8988T (cell line): ENCODE measurements around the gene ZNFX1.
"Not testable (repeated sequence)": the region's sequence is repeated elsewhere in the genome, so short reads cannot be mapped to it uniquely, and the experiment has no call there.

Experiments
- DNase-seq: peaks from one replicate; pipeline ENCODE4 v3.0.0; 2011

ZNFX1 gene

DNA sequence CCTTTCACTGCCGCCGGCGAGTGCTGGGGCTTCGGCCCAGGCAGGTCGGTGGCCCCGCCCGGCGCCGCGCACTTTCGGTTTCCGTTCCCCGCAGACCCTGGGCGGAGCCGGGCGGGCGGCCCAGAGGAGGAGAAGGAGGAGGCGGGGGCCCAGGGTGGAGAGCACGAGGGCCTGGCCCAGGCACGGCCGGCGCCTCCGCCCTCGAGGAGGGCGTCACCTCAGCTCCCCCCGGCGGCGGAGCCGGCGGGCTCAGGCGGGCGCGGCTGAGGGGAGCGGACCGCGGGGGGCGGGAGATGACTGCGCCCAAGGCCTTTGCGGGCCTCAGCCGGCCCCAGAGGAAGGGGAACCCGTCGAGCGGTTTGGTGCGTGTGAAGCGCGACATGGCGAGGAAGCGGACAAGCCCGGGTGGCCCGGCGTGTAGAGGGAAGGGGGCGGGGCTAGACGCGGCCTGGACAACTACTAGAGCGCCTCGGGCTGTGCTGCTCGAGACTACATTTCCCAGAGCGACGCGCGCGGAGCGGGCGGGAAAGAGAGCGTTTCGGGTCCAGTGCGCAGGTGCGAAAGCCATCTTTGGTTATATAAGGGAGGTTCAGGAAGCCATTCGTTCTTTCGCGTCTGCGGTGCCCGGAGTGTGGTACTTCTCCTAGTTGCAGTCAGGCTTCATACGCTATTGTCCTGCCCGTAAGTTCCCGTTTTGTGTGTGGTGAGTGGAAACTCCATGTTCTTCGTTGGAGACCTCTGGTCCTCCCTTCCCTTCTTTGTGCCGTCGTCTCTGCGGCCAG, at the start of gene ZNFX1:
Gene ZNFX1, minus strand, starts transcription at position 22 of the 782 bp plus-strand sequence. CDS start 2,218 bp downstream, outside the sequence.
- DNase-seq = peak; percentile 85

DNA sequence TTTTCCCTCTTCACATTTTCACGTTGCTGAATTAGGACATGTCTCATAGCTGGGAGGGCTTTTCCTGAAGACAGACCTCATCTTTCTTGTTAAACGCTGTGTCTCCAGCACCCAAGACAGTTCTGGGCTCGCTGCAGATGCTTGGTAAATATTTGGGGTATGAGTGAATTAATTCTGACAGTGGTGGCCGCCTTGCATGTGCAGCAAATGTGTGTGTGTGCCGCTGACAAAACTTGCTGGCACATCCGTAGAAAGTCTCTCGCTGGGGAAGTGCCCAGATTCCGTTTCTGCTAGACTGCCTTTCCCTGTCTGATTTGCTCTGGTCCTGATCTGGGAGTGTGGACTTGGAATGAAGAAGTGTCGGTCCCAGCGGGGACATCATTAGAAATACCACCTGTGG, 48.2 kb upstream of the ZNFX1 start:
- no peak for DNase-seq

DNA sequence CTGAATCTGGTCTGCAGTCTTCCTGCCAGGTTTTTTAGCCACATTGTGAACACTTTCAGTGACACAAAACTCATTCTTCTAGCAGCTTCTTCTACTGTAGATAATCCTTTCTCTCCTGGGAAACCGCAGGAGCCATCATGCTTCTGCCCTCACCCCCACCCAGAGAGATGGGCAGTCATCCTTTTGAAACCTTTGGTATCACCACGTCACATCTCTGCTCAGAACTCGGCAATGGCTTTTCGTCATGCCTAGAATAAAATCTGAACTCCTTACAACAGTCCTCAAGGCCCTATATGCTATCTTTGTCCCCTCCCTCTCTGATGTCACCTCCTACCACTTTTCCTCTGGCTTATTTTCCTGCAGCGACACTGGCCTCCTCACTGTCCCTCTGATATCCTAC, 46.4 kb upstream of the ZNFX1 start:
- DNase-seq = no peak

DNA sequence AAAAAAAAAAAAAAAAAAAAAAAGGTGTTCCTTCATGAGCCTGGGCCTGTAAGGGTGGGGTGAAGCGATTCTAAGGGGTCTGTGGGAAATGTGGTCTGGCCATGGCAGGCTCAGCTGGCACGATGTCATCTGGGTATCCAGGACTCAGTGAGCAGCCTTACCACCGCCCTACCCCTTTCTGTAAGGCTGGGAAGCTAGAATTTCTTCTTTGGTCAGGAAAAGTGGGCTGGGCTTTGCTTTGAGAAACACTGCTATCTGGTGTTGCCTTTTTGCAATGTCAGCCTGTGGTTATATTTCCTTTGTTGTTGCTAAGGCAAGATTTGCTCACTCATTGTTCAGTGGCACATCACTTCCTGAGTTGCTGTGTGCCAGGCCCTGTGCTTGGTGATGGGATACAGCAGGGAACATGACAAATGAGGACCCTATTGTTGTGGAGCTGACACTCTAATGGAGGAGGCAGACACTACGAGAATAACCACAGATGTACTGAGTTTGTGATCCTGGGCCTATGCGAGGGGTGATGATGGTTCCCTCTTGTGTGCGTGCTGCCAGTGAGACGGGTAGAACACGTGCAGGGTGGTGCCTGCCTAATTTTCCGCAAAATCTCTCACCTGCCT, 45.9 kb upstream of the ZNFX1 start:
- DNase-seq = peak; percentile 43

DNA sequence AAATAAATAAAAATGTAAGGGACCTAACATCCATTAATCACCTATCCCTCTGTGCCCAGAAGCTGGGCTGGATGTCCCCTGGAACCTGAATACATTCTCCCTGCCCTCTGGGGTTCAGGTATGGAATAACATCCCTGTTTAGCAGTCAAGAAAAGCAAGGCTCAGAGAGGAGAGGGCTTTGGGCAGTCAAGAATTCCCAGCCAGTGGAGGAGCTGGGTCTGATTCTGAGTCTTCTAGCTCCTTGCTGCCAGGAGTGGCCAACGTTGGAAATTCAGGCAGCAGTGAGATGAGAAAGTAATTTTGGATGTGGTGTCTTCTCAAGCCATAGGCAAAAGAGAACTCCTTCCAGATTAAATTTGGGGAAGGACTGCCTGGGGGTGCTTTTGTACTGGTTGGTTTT, 42.6 kb upstream of the ZNFX1 start:
- DNase-seq = peak; percentile 55

DNA sequence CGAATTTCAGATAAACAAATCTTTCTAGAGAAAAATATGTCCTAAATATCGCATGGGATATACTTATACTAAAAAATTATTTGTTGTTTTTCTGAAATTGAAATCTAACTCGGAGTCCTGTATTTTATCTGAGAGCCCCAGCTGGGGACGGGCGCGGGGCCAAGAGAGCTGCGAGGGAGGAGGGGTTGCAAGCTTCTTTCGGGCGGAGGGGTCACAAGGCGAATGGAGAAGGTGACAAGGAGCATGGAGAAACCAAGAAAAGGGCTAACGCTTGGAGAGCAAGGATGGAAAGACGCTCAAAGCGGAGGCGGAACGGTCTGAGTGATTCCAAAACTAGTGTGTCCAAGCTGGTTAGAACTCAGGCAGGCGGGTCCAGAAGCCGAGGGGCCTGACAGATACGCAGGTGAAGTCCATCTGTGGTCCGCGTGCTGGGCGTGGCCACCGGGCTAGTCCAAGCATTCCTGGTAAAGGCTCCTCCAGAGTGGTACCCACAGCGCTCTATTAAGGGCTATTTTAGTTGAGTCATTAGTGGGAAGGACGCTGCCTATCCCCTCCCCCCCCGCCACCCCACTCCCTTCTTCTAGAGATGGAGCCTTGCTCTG, 41.5 kb upstream of the ZNFX1 start:
- no peak for DNase-seq

DNA sequence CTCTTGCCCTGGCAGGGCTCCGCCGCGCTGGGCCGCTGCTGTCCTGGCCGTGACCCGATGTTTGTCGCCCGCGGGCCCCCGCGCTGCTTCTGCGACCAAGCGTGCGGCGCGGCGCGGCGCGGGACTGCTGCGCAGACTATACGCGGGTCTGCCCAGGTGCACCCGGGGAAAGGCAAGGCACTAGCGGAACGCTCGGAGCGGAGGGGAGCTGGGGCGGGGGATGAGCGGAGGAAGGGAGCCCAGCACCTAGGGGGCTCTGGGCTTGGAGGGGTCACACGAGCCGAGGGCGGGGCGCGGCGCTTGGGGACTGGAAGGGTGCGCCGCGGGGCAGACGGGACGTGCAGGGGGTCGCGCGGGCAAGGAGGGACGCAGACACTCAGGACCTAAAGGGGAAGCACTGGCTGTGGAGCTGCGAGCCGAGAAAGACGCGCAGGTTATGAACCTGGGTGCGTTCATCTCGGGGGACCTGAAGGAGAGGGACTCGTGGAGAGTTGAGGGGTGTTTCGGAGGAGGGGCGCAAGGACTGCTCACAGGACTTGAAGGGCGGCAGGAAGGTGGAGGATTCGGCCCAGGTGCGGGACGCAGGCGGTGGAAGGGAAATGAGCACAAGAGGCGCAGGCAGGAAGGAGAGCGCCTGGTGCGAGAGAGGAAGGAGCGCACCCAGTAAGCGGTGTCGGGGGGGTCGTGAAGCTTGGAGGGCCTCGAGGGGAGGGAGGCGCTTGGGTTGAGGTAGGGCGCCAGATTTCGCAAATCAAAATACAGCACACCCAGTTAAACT, 40.8 kb upstream of the ZNFX1 start:
- no peak for DNase-seq

DNA sequence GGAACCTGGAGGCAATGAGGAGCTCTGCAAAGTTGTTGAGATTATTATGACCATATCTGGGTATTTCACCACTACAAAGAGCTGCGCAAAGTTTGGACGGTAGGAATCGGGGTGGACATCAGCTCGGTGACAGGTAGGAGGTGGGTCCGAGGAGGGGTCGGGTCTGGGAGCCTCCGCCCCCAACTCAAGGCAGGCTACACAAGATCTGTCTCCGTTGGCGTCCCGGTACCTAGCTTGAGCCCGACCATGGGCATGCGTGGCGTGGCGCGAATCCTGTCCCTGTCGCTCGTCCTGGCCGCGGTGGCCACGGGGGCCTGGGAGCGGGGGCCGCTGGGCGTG, 40.2 kb upstream of the ZNFX1 start:
- DNase-seq = no peak

DNA sequence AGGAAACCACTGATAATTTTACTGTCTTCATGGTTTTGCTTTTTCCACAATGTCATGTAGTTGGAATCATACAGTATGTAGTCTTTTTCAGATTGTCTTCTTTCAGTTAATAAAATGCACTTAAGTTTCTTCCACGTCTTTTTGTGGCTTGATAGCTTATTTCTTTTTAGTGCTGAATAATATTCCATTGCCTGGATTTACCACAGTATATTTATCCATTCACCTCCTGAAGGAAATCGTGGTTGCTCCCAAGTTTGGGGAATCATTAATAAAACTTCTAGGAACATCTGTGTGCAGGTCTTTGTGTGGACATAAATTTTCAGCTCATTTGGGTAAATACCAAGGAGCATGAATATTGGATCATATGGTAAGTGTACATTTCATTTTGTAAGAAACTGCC, 38.8 kb upstream of the ZNFX1 start:
- DNase-seq = no peak

DNA sequence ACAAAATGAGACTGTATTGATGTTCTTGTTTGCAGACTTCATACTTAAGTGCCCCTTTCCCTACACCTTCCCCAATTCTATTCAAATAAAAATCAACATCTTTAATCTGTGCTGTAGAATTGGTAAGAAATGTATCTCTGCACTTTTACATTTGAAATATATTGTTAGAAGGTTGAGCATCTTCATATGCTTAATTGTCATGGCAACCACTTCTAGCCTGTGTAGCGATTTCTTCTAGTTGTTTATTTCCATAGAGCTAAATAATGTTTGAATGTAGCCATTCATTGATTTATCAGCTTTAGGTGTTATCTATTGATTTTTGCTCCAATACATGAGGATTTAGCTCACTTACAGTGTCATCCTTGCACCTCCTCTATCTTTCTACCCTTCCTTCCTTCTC, 37.7 kb upstream of the ZNFX1 start:
- DNase-seq = no peak

DNA sequence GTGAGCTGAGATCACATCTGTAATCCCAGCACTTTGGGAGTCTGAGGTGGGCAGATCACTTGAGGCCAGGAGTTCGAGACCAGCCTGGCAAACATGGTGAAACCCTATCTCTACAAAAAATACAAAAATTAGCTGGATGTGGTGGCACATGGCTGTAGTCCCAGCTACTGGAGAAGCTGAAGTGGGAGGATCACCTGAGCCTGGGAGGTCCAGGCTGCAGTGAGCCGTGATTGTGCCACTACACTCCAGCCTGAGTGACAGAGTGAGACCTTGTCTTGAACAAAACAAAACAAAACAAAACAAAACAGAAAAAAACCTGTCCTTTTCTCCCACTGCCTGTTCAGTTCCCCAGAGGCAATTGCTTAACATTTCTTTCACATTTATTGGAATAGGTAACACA, 36.2 kb upstream of the ZNFX1 start:
- DNase-seq = not testable (repeated sequence)

DNA sequence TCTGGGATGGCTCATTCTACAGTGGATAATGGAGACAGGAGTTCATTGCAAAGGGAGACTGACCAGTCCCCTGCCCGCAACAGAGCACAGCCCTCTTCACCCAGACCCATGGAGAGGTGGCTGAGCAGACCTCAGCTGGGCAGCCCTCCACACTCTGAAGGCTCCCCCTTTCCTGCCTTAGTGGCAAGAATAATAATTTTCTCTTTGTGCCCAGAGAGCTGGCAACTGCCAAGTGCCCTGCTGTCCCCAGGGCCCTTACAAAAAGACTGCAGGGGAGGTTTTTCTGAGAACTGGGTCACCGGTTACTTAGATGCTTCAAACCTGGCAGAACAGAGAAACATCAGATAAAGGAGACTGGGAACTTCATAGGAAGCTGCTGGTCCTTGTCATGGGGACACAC, 35.4 kb upstream of the ZNFX1 start:
- DNase-seq = no peak

DNA sequence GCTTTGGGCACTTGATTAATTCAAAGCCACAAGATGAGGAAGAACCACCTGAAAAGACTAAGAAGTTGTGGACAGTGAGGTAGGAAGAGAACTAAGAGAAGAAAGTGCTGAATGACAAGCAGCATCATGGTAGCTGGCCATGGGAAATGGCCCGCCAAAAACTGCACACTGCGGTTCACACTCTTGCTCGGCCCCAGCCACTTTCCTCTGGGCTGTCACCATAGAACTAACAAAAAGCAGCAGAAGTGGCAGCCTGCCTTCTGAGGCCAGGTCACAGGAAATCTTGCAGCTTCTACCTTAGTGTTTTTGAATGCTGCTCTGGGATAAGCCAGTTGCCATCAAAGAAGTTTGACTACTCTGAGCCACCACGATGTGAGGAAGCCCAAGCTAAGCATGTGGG, 34.8 kb upstream of the ZNFX1 start:
- DNase-seq = no peak

DNA sequence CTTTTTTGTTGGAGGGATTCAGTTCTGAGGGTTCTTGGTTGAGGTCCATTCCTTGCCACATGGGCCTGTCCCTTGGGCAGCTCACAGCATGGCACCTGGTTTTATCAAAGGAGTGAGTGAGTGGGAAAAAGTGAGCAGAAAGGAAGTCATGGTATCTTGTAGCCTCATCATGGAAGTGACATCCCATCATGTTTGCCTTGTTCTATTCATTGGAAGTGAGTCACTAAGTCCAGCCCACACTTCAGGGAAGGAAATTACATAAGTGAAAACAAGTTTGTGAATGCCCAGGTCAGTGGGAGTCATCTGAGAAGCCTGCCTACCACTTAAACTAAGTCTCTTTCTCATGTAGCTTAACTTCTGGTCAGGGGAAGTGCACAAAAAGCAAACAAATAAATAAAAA, 32.8 kb upstream of the ZNFX1 start:
- DNase-seq = no peak

DNA sequence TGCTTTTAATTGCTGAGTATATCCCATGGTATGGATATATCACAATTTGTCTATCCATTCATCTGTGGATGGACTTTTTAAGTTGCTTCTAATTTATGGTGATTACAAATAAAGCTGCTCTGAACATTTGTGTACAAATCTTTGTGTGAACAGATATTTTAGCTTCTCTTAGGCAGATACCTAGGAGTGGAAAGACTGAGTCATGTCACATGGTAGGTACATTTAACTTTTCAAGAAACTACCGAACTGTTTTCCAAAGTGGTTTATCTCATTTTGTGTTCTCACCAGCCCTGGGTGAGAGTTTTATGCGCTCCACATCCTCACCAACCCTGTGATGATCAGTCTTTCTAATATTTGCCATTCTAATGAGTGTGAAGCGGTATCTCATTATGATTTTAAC, 31.0 kb upstream of the ZNFX1 start:
- no peak for DNase-seq

DNA sequence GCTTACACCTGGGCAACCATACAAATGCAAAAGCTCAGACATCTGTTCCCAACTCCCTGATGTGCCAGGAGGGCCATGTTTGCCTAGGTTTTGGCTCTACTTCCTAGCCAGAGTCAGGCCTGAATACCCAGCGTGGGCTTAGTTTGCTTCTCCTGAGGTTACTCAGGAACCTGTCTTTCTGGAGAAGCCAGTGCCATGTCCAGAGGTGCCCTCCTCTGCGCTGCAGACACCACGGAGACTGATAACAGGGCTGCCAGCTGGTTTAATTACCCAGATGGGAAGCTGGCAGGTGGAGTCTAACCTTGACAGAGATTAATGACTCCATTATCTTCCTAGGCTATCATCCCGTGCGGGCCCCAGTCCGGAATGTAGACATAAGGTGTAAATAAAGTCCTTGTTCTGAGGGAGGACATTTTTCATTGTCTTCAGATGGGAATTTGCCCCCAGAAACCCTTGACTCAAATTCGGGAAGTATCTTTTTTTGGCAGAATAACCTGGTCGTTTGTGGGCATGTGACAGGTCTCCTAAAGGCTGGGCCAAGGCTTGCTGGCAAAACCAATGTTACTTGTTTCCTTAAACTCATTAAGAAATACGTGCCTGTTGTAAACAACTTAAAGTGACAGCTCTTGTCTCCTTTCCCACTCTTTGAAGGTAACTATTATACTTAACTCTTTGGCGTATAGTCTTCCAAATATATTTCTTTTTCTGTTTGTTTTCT, 29.2 kb upstream of the ZNFX1 start:
- DNase-seq = no peak

DNA sequence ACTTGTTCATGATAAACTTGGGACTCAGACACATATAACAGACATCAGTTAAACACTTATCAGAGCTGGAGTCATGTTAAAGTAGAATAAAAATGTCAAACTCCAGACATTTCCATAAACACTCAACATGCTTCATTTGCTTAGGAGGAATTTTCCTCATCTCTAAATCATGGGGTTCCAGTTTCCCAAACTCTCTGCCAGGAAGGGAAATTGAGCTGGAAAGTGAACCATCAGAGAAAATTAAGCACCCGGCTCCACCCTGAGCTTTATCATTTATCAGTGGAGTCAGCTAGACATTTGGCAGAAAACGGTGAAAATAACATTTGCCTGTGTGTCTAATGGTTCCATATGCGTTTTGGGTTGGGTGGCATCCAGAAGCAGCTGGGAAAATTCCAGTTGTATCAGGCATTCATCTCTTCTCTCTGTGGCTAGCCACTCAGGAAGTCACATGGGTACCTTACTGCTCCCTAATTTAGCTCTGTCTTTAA, 25.3 kb upstream of the ZNFX1 start:
- no peak for DNase-seq

DNA sequence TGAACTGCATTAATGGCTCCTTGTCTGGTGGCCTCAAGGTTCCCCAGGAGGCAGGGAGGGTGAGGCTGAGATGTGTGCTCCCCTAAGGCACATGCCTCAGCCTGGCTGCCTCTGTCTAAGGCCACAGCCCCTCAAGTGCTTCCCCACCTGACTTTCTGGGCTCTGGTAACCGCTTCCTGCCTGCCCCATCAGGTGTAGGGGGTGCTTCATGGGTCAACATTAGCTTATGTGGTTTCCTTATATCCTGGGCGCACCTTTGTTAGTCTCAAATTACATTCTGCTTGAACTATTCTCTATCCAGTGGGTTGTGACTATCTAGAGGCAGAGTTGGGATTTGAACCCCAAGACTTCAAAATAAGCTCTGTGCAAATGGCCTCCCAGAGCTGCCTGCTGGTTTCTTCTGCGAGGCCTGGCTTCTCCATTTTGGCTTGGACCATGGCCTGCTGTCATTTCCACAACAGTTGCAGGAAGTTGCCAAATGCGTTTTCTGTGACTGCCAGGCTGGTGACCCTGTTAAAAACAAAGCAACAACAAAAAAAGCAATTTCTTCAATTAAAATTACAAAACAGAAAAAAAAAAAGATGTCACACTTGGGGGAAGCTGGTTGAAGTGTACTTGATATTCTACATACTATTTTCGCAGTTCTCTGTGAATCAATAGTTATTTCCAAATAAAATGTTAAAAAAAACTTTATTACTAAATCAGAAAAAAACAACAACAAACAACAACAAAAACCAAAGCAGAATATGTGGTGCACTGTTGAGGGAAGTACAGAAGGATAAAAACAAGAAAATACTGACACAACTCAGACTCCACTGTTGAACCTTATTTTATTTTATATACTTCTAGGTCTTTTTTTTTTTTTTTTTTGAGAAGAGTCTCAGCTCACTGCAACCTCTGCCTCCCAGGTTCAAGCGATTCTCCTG, 20.0 kb upstream of the ZNFX1 start:
- no peak for DNase-seq

DNA sequence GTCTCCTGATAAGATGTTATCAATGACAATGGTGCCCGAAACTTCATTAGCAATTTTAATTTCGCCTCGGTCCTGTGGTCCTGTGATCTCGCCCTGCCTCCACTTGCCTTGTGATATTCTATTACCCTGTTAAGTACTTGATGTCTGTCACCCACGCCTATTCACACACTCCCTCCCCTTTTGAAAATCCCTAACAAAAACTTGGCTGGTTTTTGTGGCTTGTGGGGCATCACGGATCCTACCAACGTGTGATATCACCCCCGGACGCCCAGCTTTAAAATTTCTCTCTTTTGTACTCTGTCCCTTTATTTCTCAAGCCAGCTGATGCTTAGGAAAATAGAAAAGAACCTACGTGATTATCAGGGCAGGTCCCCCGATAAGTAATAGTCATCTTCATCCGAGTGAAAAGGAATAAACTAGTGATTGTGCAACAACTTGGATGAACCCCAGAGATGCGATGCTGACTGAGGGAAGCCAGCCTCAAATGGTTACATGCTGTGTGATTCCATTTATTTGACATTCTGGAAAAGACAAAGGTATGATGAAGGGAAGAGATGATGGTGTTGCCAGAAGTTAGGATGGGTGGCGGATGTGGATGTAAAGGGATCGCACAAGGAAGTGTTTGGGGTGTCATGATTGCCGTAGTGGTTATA, 16.3 kb upstream of the ZNFX1 start:
- DNase-seq = not testable (repeated sequence)

DNA sequence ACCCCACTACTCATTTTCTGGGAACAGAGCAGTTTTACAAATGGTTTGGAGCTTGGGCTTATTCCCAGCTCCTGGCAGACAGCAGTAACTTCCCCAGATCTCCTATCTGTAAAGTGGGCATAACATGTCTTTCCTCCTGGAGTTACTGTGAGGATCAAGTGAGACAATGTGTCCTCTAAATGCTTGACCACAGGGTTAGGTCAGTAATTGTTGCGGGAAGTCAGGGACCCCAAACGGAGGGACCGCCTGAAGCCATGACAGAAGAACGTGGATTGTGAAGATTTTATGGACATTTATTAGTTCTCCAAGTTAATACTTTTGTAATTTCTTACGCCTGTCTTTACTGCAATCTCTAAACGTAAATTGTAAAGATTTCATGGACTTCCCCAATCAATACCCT, 15.3 kb upstream of the ZNFX1 start:
- no peak for DNase-seq

DNA sequence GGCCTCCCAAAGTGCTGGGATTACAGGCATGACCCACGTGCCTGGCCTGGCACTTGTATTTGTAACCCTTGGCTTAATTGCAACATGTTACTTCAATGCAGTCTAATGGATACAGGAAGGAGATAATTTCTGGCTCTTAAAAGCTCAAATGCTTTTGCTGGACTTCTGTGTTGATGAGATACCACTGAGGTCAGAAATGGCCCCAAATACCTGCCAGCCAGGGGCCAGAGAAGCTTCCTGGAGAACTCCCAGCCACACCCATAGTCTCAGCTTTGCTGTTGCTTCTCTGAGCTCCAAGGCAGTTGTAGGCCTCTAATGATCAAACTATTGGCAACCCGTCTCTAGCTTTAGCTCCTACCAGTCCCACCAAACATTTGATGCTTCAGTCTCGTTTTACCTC, 14.2 kb upstream of the ZNFX1 start:
- no peak for DNase-seq
